Activated naive CD4-positive, alpha-beta T cell treated with anti-CD3 and anti-CD28 coated beads for 36 hours (primary cell): Measurements from ENCODE around the gene CACNB4. TPM values are rescaled to one million over a fixed set of nuclear protein-coding genes. Genes with fewer than 3 reads are reported as not detected.
"Not testable (repeated sequence)": the region's sequence is repeated elsewhere in the genome, so short reads cannot be mapped to it uniquely, and the experiment has no call there.

Experiments
- CTCF ChIA-PET: fragments of 350-600 bp; sonication (Branson Sonifier 250); formaldehyde crosslinking; loops from one replicate; lab custom pipeline; 2021; ENCODE audit warnings: antibody characterized with exemption; lab: Charles Lee
- DNase-seq: peaks from one replicate; pipeline ENCODE4 v3.0.0-alpha.2; 2020
- H3K27ac Mint-ChIP-seq: one replicate; pipeline ENCODE4 v1.8.0; 2021; ENCODE audit warnings: mild to moderate bottlenecking, mixed read lengths
- H3K27me3 Mint-ChIP-seq: one replicate; pipeline ENCODE4 v1.8.0; 2021; ENCODE audit warnings: low read depth, mixed read lengths
- H3K36me3 Mint-ChIP-seq: one replicate; pipeline ENCODE4 v1.8.0; 2021; ENCODE audit warnings: low read depth, mixed read lengths
- H3K4me1 Mint-ChIP-seq: one replicate; pipeline ENCODE4 v1.8.0; 2021; ENCODE audit warnings: low read depth, mixed read lengths
- H3K4me3 Mint-ChIP-seq: one replicate; pipeline ENCODE4 v1.8.0; 2021; ENCODE audit warnings: mild to moderate bottlenecking, moderate library complexity, mixed read lengths
- H3K9me3 Mint-ChIP-seq: one replicate; pipeline ENCODE4 v1.8.0; 2021; ENCODE audit warnings: mixed read lengths
- intact Hi-C: fragments of 100-400 bp; cut with micrococcal nuclease; formaldehyde crosslinking; loops from one replicate; pipeline ENCODE4 v1.15.1; 2023
- total RNA-seq, 2 experiments: library from RNA; stranded (reverse); gene quantifications; one replicate each; pipeline ENCODE4 v1.2.3, GENCODE V29; 2021

The CACNB4 gene
- total RNA-seq, 2 experiments from 2014 or later = 0.10 to 0.15 TPM

- intact Hi-C loops = no loop called here
- H3K27ac Mint-ChIP-seq = no peak overlapping the region
- H3K36me3 Mint-ChIP-seq = peaks cover 23% of the 10 kb centered on the region
- no peaks in the 10 kb centered on the region for H3K9me3 Mint-ChIP-seq
- no peak overlapping the region for H3K4me3 Mint-ChIP-seq
- H3K4me1 Mint-ChIP-seq = no peaks in the 10 kb centered on the region
- no peak for DNase-seq
- H3K27me3 Mint-ChIP-seq = no peaks in the 10 kb centered on the region
- CTCF ChIA-PET = no interaction called here
These were observed 299.0 kb downstream of the CACNB4 start for GRCh38 chr2:151799886-151800292.

- no peaks in the 10 kb centered on the region for H3K4me1 Mint-ChIP-seq
- no peak overlapping the region for H3K4me3 Mint-ChIP-seq
- intact Hi-C loops = no loop called here
- CTCF ChIA-PET = no interaction called here
- H3K36me3 Mint-ChIP-seq = peaks cover 19% of the 10 kb centered on the region
- no peak overlapping the region for H3K27ac Mint-ChIP-seq
- H3K27me3 Mint-ChIP-seq = no peaks in the 10 kb centered on the region
- no peaks in the 10 kb centered on the region for H3K9me3 Mint-ChIP-seq
- DNase-seq = no peak
These were observed 302.1 kb downstream of the CACNB4 start for GRCh38 chr2:151796774-151797173.

GRCh38 chr2:151795646-151796240, 303.1 kb downstream of the CACNB4 start:
- Mint-ChIP-seq H3K9me3 (no peaks in the 10 kb centered on the region), H3K4me3 (no peak overlapping the region), H3K27ac (no peak overlapping the region), H3K36me3 (peaks cover 18% of the 10 kb centered on the region), H3K27me3 (no peaks in the 10 kb centered on the region), H3K4me1 (no peaks in the 10 kb centered on the region)
- no peak for DNase-seq
- CTCF ChIA-PET = no interaction called here
- intact Hi-C loops = no loop called here

- H3K9me3 Mint-ChIP-seq, H3K4me3 Mint-ChIP-seq, H3K4me1 Mint-ChIP-seq, DNase-seq, H3K27me3 Mint-ChIP-seq, H3K27ac Mint-ChIP-seq, intact Hi-C loops: not testable (repeated sequence)
- CTCF ChIA-PET = interaction anchor here (0.7 kb wide), 1 partner anchor 22 kb away, joined by 3 read pairs; no protein-coding TSS in a partner anchor
- H3K36me3 Mint-ChIP-seq = peaks cover 19% of the 10 kb centered on the region
These were observed 304.4 kb downstream of the CACNB4 start for GRCh38 chr2:151794422-151794821.

GRCh38 chr2:151793123-151793522, 305.7 kb downstream of the CACNB4 start:
- no peaks in the 10 kb centered on the region for H3K27me3 Mint-ChIP-seq
- CTCF ChIA-PET = no interaction called here
- intact Hi-C loops = no loop called here
- H3K4me3 Mint-ChIP-seq = no peak overlapping the region
- DNase-seq = no peak
- H3K36me3 Mint-ChIP-seq = peaks cover 16% of the 10 kb centered on the region
- no peak overlapping the region for H3K27ac Mint-ChIP-seq
- no peaks in the 10 kb centered on the region for H3K9me3 Mint-ChIP-seq
- no peaks in the 10 kb centered on the region for H3K4me1 Mint-ChIP-seq

GRCh38 chr2:151792589-151792988, 306.3 kb downstream of the CACNB4 start:
- no peak overlapping the region for H3K27ac Mint-ChIP-seq
- peaks cover 18% of the 10 kb centered on the region for H3K36me3 Mint-ChIP-seq
- no peak for DNase-seq
- intact Hi-C loops = no loop called here
- CTCF ChIA-PET = no interaction called here
- H3K27me3 Mint-ChIP-seq = no peaks in the 10 kb centered on the region
- H3K4me1 Mint-ChIP-seq = no peaks in the 10 kb centered on the region
- H3K9me3 Mint-ChIP-seq = no peaks in the 10 kb centered on the region
- no peak overlapping the region for H3K4me3 Mint-ChIP-seq

GRCh38 chr2:151791545-151791944, 307.3 kb downstream of the CACNB4 start:
- Mint-ChIP-seq H3K27me3 (no peaks in the 10 kb centered on the region), H3K36me3 (peaks cover 18% of the 10 kb centered on the region), H3K9me3 (no peaks in the 10 kb centered on the region), H3K4me1 (no peaks in the 10 kb centered on the region), H3K4me3 (no peak overlapping the region), H3K27ac (no peak overlapping the region)
- CTCF ChIA-PET = interaction anchor here (1.3 kb wide), 1 partner anchor 15 kb away, joined by 3 read pairs; no protein-coding TSS in a partner anchor
- DNase-seq = no peak
- intact Hi-C loops = no loop called here

GRCh38 chr2:151790689-151791088, 308.2 kb downstream of the CACNB4 start:
- no peaks in the 10 kb centered on the region for H3K27me3 Mint-ChIP-seq
- intact Hi-C loops = no loop called here
- CTCF ChIA-PET = interaction anchor here (1.3 kb wide), 1 partner anchor 16 kb away, joined by 3 read pairs; no protein-coding TSS in a partner anchor
- peaks cover 18% of the 10 kb centered on the region for H3K36me3 Mint-ChIP-seq
- no peak overlapping the region for H3K4me3 Mint-ChIP-seq
- H3K27ac Mint-ChIP-seq = no peak overlapping the region
- no peaks in the 10 kb centered on the region for H3K9me3 Mint-ChIP-seq
- DNase-seq = no peak
- H3K4me1 Mint-ChIP-seq = no peaks in the 10 kb centered on the region

GRCh38 chr2:151789055-151789834, 309.6 kb downstream of the CACNB4 start:
- H3K27me3 Mint-ChIP-seq = no peaks in the 10 kb centered on the region
- H3K27ac Mint-ChIP-seq = no peak overlapping the region
- H3K4me1 Mint-ChIP-seq = no peaks in the 10 kb centered on the region
- no peaks in the 10 kb centered on the region for H3K9me3 Mint-ChIP-seq
- no peak for DNase-seq
- H3K36me3 Mint-ChIP-seq = peaks cover 23% of the 10 kb centered on the region
- H3K4me3 Mint-ChIP-seq = no peak overlapping the region
- CTCF ChIA-PET = interaction anchor here (0.6 kb wide), 1 partner anchor 10 kb away, joined by 6 read pairs; no protein-coding TSS in a partner anchor
- intact Hi-C loops = no loop called here

GRCh38 chr2:151786483-151786882, 312.4 kb downstream of the CACNB4 start:
- H3K27ac Mint-ChIP-seq = no peak overlapping the region
- H3K4me3 Mint-ChIP-seq = no peak overlapping the region
- intact Hi-C loops = no loop called here
- no peaks in the 10 kb centered on the region for H3K4me1 Mint-ChIP-seq
- H3K9me3 Mint-ChIP-seq = no peaks in the 10 kb centered on the region
- H3K36me3 Mint-ChIP-seq = peaks cover 31% of the 10 kb centered on the region
- H3K27me3 Mint-ChIP-seq = no peaks in the 10 kb centered on the region
- no peak for DNase-seq
- CTCF ChIA-PET = no interaction called here

- Mint-ChIP-seq H3K27me3 (no peaks in the 10 kb centered on the region), H3K36me3 (peaks cover 32% of the 10 kb centered on the region), H3K4me1 (no peaks in the 10 kb centered on the region), H3K27ac (no peak overlapping the region), H3K9me3 (no peaks in the 10 kb centered on the region), H3K4me3 (no peak overlapping the region)
- no peak for DNase-seq
- intact Hi-C loops = no loop called here
- CTCF ChIA-PET = no interaction called here
These were observed 312.8 kb downstream of the CACNB4 start for GRCh38 chr2:151786077-151786476.

GRCh38 chr2:151783133-151783520, 315.7 kb downstream of the CACNB4 start:
- Mint-ChIP-seq H3K4me3 (no peak overlapping the region), H3K9me3 (peaks cover 2% of the 10 kb centered on the region), H3K27me3 (no peaks in the 10 kb centered on the region), H3K27ac (no peak overlapping the region), H3K36me3 (peaks cover 45% of the 10 kb centered on the region), H3K4me1 (no peaks in the 10 kb centered on the region)
- CTCF ChIA-PET = no interaction called here
- intact Hi-C loops = no loop called here
- no peak for DNase-seq
